ENCODE data around the gene KNDC1.
"Not testable (repeated sequence)": the region's sequence is repeated elsewhere in the genome, so short reads cannot be mapped to it uniquely, and the experiment has no call there.

Gene KNDC1, protein sequence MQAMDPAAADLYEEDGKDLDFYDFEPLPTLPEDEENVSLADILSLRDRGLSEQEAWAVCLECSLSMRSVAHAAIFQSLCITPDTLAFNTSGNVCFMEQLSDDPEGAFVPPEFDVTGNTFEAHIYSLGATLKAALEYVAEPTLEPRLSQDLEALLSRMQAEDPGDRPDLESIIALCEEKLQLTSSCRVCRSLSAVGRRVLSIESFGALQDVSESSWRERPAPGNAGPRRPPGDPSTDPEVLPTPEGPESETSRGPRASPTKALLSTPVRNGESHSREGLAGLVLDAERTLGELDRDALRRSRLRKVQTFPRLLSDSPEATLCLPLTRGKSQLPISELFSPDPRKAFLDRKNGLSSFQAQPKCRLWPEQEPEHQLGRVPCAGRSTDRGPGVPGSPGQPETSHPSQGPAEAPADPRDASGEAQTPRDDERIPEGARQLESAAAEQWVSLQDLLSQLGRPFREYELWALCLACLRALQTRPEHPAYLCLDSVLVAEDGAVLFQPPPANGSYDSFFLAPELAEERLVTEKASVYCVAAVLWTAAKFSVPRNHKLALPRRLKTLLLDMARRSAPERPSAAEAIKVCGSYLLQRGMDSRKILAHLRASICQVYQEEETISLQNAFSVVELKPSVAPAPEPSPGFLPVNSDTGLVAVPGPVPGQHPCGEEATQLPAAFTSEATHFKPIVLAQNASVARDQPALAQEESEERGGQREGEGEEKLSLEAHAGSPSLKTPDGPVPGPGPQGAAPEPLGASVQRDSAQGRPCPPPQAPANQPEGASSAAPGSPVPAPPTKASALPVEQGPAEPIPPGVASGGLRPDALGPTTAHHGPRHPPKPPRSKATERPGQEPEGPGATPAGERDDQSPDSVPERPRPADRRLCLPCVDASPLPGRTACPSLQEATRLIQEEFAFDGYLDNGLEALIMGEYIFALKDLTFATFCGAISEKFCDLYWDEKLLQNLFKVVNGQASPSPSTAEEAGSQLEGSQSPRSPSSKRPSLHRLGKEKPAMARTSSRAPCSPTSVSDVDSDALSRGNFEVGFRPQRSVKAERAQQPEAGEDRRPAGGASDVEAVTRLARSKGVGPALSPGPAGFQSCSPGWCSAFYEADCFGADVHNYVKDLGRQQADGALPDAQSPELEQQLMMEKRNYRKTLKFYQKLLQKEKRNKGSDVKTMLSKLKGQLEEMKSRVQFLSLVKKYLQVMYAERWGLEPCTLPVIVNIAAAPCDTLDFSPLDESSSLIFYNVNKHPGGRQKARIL (N-terminal part only)

DNA sequence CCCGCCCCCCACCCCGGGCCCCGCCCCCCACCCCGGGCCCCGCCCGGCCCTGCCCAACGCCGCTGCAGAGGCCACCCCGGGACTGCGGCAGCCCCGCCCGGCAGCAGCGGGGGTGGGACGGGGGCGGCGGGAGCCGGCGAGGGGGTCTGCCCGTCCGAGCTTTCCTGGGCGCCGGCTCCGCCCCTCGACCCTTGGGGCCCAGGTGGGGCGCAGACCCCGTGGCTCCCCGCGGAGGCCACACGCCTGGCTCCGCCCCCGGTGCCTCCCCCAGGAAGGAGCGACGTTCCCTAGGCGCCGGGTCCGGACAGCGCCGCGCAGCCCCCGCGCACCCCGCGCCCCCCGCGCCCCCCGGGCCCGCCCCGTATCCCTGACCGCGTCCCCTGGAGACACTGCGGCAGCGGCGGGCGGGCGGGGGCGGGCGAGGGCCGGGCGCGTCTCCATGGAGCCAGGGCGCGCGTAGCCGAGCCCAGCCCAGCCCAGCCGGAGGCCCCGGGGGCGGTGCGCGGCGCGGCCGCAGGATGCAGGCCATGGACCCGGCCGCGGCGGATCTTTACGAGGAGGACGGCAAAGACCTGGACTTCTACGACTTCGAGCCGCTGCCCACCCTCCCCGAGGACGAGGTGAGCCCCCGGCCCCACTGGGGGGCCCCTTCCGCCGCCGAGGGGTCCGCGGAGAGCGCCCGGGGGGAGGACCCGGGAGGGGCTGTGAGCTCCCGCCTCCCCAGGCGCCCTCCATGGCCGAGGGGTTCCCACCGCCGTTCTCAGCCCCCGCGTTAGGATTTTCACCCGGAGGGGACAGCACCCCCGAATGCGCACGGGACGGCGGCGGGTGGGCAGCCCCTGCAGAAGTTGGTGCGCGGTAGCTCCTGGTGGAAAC lies at the start of gene KNDC1:
Gene KNDC1, plus strand, starts transcription at position 270 of the 876 bp plus-strand sequence. Its CDS starts 249 bp downstream, at position 519.
- peak; percentile 68 for DNase-seq

DNA sequence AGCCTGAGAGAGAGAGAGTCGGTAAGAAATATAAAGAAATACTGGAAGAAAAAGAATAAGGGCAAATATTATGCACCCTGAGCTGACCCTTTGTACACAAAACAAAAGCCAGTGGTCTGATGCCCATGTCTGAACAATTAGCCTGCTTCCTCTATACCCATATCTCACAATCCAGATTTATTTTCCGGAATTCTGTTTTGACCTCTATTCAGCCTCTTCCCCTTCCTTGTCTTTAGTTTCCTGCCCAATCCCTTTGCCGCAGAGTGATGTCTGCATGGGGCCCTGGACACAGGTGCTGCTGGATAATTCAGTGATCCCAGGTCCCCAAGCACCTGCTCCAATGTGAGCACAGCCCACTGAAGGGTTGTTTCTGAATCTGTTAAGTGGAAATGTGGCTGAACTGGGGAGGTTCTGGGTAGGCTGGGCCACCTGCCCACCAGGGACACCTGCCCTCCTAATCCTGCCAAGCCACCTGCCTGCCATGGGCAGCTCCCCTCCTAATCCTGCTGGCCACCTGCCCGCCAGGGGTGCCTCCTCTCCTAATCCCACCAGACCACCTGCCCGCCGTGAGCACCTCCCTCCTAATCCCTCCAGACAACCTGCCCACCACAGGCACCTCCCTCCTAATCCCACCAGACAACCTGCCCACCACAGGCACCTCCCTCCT lies 49.3 kb upstream of the KNDC1 start:
- DNase-seq, result no peak

DNA sequence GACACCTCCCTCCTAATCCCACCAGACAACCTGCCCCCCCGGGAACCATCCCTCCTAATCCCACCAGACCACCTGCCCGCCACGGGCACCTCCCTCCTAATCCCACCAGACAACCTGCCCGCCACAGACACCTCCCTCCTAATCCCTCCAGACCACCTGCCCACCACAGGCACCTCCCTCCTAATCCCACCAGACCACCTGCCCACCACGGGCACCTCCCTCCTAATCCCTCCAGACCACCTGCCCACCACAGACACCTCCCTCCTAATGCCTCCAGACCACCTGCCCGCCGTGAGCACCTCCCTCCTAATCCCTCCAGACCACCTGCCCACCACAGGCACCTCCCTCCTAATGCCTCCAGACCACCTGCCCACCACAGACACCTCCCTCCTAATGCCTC lies 48.4 kb upstream of the KNDC1 start:
- DNase-seq, result not testable (repeated sequence)

DNA sequence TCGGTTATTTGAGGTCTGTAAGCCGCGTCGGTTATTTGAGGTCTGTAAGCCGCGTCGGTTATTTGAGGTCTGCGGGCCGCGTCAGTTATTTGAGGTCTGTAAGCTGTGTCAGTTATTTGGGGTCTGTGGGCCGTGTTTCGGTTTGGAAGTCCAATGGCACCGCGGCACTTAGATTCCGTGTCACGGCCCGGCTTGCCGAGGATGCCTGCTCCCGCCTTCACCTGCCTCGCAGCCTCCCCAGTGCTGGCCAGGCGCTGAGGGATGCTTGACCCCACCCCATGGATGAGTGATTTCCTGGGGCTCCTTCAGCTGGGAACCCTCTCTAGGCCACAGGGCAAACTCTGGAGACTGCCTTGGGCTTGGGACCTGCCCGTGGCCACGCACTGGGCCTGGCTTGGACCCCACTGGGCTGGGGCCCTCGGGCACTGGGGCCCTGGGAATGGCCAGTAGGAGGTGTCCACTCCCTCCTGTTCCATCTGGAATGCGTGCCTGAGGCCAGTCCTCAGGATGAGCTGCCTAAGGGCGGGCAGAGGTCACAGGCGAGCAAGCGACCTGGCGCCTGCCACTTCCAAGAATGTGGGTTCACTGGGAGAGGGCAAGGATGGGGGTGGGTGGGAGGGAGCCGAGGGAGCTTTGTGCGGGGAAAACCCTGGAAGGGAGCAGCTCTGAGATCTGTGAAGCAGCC lies 46.7 kb upstream of the KNDC1 start:
- no peak for DNase-seq

DNA sequence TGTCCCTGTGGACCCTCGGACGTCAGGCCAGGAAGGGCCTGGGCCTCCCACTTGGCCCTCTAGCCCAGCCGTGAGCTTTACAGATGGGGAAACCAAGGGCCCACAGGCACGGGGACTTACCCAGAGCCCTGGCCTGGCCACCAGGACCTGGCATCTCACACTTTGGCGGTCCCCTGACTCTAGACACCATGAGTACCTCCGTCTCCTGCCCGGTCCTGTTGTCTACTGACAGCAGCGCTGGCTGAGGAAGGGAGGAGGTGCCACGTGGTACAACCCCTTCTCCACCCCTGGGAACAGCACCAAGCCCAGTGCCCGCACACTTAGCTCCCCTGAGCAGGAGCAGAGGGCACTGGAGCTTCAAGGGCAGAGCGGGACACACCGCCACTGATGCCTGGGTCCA lies 46.2 kb upstream of the KNDC1 start:
- no peak for DNase-seq

DNA sequence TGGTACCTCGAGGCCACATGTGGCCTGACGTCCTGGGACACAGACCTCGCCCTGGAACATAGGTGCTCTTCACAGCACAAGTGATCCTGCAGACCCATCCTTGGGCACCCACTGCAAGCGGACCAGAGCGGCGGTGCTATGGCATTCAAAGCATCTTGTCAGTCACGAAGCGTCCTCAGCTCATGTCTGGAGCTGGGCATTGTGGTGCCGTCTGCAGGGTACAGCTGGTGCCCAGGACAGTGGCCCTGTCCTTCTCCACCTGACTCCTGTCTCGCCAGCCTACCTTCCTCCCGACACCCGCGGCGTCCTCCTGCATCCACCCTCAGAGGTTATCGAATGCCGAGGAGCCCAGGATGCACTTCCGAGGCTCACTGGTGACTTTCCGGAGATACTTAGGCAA lies 45.8 kb upstream of the KNDC1 start:
- no peak for DNase-seq

DNA sequence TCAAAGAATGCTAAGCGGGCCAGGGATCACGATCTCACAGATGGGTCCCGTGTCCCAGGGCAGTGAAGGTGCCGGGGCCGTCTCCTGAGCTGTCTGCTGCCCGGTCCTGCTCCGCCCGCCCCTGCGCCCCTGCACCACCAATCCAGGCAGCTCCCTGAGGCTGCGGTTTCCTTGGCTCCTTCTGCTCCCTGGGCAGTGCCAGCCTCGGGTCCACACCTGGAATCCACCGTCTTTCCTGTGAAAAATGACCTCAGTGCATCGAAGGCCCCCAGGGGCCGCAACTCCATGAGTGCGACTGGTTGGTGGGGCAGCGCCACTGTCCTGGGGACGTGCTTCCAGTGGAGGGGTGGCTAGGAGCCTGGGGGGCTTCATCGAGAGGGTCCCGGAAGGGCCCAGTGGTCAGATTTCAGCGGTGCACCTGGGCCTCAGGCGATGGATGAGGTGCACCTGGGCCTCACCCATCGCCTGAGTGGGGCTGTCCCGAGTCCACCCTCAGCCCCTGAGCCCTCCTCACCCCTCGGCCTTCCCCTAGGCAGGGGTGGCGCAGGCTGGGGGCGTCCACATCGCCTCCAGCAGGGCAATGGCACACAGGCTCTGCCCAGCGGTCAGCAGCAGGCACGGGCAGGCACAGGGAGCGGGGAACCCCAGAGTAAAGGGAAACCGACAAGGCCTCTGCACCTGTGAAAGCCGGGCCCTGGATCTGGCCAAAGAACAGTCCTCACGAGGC lies 45.1 kb upstream of the KNDC1 start:
- DNase-seq, result no peak

DNA sequence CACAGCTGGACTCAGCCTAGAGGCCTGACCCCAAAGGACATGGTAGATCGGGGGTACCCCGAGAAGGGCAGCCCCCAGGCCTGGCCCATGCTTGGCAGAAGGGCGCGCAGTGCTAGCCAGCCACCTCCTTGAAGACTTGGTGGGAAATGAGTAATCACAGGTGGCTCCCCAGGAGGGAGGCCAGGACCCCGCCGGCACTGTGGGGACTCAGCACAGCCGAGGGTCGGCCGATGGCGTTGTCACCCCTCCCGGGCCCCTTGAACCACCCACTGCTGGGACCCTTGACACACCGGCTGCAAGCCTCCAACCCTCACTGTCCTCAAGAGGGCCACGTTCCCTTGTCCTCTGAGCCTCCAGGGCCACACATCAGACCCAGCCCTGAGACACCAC lies 44.6 kb upstream of the KNDC1 start:
- DNase-seq, result no peak

DNA sequence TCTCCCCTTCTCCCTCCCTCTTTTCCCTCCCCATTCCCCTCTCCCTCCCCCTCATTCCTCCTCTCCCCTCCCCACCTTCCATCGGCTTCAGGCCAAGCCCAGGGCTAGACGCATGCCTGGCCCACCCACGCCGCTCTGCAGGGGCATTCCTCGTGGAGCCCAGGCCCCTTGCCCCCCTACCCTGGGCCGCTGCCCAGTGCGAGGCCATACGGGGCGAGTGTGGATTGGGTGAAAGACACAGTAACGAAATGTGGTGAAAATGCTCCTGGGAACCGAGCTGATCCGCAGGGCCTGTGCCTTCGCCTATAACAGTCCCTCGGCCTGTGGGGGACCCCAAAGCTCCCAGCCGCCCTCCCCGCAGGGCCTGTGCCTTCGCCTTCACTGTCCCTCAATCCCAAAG lies 44.0 kb upstream of the KNDC1 start:
- no peak for DNase-seq

DNA sequence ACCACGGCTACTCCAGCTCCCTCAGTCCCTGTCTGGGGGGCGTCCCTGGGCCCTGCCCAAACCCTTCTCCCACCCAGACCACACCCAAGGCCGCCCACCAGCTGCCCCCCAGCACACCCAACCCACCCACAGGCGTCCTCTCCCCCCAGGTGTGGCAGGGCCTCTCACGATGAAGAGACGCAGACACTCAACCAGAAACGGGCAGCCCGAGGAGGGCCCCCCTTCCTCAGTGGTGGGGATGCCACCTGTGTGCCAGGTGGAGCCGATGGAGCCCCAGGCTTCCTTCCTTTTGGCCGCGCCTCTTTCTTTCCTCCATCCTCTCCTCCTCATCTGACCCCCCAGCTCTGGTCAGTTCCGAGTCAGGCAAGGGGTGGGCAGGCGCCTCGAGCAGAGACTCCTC lies 43.6 kb upstream of the KNDC1 start:
- no peak for DNase-seq

DNA sequence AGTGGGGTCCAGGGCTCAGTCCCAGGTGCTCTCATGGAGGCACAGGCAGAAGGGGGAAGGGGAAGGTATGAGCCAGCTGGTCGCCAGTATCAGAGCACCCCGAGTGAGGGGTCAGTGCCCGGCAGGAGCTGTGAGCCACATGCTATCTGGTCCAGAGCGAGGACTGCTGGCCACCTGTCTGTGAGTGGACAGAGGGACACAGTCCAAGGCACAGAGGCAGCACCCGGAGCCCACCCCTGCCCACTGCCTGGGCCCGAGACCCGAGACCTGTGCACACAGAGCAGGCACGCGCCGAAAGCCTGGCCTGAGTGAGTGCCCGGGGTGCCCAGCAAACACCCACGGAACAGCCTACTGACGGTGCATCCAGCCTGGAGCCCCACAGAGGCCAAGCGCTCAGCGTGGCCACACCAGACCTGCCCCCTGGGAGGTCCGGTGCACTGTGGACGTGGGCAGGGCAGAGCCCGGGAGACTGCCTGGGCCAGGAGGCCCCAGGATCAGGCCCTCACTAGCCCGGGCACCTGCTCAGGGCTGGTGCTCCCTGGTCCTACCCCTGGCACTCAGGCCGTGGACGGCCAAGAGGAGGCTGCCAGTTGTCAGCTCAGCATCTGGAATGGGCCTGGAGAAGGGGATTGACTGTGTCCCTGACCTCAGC lies 42.9 kb upstream of the KNDC1 start:
- DNase-seq, result no peak

DNA sequence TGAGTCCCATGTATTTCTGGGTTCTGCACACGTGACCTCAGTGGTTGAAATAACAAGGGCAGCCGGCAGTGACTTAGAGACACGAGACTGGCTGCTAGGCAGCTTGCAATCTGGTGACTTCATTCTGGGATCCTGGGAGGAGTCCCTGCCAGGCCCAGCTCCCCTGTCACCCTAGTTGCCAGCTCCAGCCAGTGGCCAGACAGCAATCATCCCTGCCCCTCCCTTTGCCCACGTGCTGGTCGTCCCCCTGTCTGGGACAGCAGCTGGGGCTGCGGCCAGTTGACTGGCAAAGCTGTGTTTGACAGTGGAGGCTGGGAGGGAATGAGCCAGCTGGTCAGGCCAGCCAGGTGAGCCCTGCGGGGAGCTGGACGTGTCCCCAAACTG lies 42.3 kb upstream of the KNDC1 start:
- DNase-seq, result no peak

DNA sequence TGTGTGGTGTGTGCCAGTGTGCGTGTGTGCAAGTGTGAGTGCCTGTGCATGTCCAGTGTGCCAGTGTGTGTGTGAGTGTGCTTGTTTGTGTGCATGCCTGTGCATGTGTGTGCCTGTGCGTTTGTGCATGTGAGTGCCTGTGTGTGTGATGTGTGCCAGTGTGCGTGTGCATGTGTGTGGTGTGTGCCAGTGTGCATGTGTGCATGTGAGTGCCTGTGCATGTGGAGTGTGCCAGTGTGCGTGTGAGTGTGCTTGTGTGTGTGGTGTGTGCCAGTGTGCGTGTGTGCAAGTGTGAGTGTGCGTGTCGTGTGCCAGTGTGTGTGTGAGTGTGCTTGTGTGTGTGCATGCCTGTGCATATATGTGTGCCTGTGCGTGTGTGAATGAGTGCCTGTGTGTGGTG lies 38.5 kb upstream of the KNDC1 start:
- DNase-seq, result no peak

DNA sequence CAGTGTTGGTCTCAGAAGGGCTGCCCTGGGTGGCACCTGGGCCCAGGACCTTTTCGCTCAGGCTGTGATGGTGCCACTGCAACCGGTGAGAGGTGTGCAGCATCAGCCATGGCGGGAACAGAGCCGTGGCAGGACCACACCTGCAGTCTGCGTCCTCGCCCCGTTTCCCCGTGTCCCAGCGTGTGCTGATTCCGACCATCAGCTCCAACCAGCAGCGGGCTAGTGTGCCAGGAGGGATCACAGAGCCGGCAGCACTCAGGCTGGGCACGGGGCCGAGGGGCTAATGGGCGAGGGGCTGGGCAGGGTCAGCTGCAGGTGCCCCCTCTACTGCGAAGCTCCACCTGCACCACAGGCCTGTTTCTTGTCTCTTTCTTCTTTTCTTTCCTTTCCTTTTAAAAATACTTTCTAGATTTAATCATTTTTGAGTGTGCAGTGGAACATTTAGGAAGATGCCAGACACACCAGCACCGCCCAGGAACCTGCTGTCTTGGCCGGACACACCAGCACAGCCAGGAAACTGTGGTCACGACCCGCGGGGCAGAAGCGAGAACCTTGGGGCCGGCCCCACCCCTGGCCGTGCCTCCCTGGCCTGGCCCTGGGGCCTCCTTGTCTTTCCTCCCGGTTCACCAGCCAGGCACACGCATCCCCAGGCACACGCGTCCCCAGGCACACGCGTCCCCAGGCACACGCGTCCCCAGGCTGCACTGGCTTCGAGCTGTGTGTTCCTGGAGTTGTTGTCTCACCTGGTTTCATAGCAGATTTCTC lies 37.7 kb upstream of the KNDC1 start:
- no peak for DNase-seq

DNA sequence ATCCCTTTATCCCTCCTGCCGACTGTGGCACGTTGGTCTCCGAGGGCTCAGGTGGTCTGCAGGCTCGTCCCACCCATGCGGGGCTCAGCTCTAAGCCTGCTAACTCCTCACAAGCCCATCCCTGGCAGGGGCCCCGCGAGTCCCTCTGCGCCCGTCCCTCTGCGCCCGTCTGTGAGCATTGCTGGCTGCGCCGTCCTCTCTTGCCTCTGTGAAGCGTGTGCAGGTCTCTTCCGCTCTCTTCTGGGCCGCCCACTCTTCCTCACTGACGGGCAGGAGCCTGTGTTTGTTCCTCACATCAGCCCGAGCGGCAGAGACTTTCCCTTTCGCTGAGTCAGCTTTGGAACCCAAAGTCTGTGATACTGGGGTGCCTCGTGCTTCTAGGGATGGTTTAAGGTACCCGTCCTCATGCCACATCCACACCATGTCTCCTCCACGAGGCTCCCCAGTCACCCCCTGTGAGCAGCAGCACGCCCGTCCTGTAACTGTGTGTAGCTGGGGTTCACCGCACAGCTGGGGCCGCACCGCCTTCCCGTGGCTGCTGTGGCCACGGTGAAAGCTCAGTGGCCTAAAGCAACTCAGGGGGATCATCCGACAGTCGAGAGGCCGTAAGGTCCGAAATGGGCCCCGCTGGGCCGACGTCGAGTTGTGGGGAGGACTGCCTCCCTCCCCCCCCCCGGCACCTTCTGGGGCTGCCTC lies 36.8 kb upstream of the KNDC1 start:
- DNase-seq, result no peak

DNA sequence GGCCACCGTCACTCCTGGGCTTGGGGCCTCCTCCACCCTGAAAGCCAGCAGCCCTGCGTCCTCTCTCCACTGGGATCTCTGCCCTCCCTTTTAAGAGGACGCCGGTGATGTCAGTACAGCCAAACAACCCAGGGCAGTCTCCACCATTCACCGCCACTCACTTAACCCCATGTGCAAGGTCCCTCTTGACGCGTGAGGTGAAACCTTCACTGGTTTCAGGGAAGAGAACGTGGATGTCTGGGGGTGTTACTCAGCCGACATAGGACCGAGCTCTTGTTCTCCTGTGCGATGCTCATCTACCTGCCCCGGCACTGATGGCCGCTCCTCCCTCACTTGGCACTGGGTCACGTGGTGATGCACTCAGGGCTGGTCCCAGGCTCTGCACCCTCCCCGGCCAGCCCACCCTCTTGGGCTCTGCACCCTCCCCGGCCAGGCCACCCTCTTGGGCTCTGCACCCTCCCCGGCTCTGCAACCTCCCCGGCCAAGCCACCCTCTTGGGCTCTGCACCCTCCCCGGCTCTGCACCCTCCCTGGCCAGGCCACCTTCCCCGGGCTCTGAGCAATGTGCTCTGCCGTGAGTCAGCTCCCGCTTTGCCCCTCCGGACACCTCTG lies 36.2 kb upstream of the KNDC1 start:
- DNase-seq, result no peak

DNA sequence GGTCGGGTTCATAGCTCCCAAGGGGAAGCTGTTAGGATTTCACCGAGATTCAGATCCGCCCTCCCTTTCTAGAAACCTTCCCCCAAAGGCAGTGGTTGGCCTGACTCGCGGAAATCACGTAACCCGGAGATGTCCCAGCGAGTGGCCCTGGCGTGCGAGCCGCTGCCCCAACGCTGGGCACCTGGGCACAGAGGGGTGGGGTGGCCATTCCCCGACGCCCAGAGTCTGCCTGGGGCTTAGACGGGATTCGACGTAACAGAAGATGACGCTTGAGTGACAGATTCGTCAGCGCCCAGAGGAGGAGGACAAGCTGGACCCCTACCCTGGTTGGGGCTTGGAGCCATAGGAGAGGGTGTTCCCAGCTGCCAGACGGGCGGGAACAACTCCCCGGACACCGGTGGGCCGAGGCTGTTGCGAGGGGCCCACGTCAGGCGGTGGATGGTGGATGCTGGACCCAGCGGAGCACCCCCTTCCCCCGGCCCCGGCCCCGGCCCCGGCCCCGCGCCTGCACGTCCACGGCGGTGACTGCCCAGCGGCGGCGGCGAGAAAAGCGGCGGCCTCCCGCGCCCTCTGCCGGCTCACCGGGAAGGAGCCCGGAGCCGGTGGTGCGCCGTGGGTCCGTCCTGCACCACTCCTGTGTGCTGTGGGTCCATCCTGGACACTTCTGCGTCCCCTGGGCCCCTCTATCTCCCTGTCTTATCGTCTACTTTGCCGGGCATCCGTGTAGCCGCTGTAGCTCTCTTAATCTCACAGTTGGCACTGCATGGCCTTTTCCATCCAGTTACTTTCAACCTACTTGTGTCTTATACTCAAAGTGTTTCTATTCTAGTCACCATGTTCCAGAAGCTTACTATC lies 35.4 kb upstream of the KNDC1 start:
- peak; percentile 73 for DNase-seq
